GM18511 (cell line): ENCODE measurements around the gene DEFB131A.
"Not testable (repeated sequence)": the region's sequence is repeated elsewhere in the genome, so short reads cannot be mapped to it uniquely, and the experiment has no call there.

ENCODE experiments used
- ATAC-seq: cut with Tn5 transposase; IDR thresholded peaks from one replicate; pipeline ENCODE4 v1.9.1; 2021; ENCODE audit warnings: mild to moderate bottlenecking, moderate library complexity; ENCODE audit not compliant: unreplicated experiment

Gene DEFB131A

GRCh38 chr4:9494256-9495035, 50.2 kb downstream of the DEFB131A start:
- ATAC-seq, result not testable (repeated sequence)

- not testable (repeated sequence) for ATAC-seq
Observed at GRCh38 chr4:9495443-9495842, 51.2 kb downstream of the DEFB131A start.

- not testable (repeated sequence) for ATAC-seq
Observed at GRCh38 chr4:9497575-9498467, 53.6 kb downstream of the DEFB131A start.

- not testable (repeated sequence) for ATAC-seq
Observed at GRCh38 chr4:9498468-9499040, 54.3 kb downstream of the DEFB131A start.

GRCh38 chr4:9499974-9500487, 55.8 kb downstream of the DEFB131A start:
- not testable (repeated sequence) for ATAC-seq
